Esophagus squamous epithelium (tissue), 4 donors: Measurements from ENCODE around the gene MIER2.

ENCODE experiments used
- CTCF ChIP-seq, 6 experiments: fragments of 450-650 bp in 4 of 6; fragments of 200-600 bp in 2 of 6; sonication (generic) in 2 of 6; IDR thresholded peaks; one replicate each; pipeline ENCODE4 v1.5.1; 2016 to 2019; ENCODE audit warnings: antibody characterized with exemption in 6 of 6, mild to moderate bottlenecking in 4 of 6, moderate library complexity in 4 of 6
- POLR2A ChIP-seq, 4 donors: fragments of 450-650 bp; IDR thresholded peaks; one replicate each; pipeline ENCODE4 v1.6.1; 2017; ENCODE audit warnings: antibody characterized with exemption in 4 of 4, mild to moderate bottlenecking in 4 of 4, moderate library complexity in 3 of 4

- no peak for TF ChIP-seq POLR2A (IDR thresholded peaks at IDR 0.05)
- TF ChIP-seq CTCF (IDR thresholded peaks at IDR 0.05) = no peak
Measured at GRCh38 chr19:390386-391206, 46.0 kb upstream of the MIER2 start.
